Measurements from ENCODE around the gene JAGN1.
"Not testable (repeated sequence)": the region's sequence is repeated elsewhere in the genome, so short reads cannot be mapped to it uniquely, and the experiment has no call there.

Gene JAGN1

GRCh38 chr3:9890249-9891071, at the start of gene JAGN1:
TSS of gene JAGN1 (plus strand) at chr3:9890610. CDS start at chr3:9890723, 113 bp downstream.
- DNase-seq = peak; percentile 91

GRCh38 chr3:9841015-9841414, 49.4 kb upstream of the JAGN1 start:
- DNase-seq = no peak

GRCh38 chr3:9843715-9844438, 46.5 kb upstream of the JAGN1 start, which contains the start of gene RPUSD3:
TSS of gene RPUSD3 (minus strand) at chr3:9844008. CDS start at chr3:9843990, 18 bp downstream.
- peak; percentile 96 for DNase-seq

GRCh38 chr3:9846231-9846630, 44.2 kb upstream of the JAGN1 start:
- no peak for DNase-seq

GRCh38 chr3:9846931-9847488, 43.4 kb upstream of the JAGN1 start:
- DNase-seq = no peak

- not testable (repeated sequence) for DNase-seq
These were observed 42.5 kb upstream of the JAGN1 start for GRCh38 chr3:9847870-9848269.

- DNase-seq = not testable (repeated sequence)
These were observed 41.5 kb upstream of the JAGN1 start for GRCh38 chr3:9848860-9849259.

- not testable (repeated sequence) for DNase-seq
These were observed 39.0 kb upstream of the JAGN1 start for GRCh38 chr3:9851383-9851782.

GRCh38 chr3:9851926-9852325, 38.5 kb upstream of the JAGN1 start:
- DNase-seq = not testable (repeated sequence)

GRCh38 chr3:9852528-9852927, 37.9 kb upstream of the JAGN1 start:
- DNase-seq = no peak

- DNase-seq = not testable (repeated sequence)
These were observed 36.0 kb upstream of the JAGN1 start for GRCh38 chr3:9854291-9854940.

GRCh38 chr3:9855594-9855993, 34.8 kb upstream of the JAGN1 start:
- no peak for DNase-seq

- DNase-seq = no peak
These were observed 30.8 kb upstream of the JAGN1 start for GRCh38 chr3:9859530-9860025.

GRCh38 chr3:9861201-9861600, 29.2 kb upstream of the JAGN1 start:
- DNase-seq = no peak

GRCh38 chr3:9861626-9862130, 28.7 kb upstream of the JAGN1 start:
- DNase-seq = no peak

GRCh38 chr3:9862391-9863057, 27.9 kb upstream of the JAGN1 start:
- DNase-seq = peak; percentile 22

GRCh38 chr3:9863058-9863772, 27.2 kb upstream of the JAGN1 start:
- DNase-seq = no peak

GRCh38 chr3:9864200-9864927, 26.0 kb upstream of the JAGN1 start:
- no peak for DNase-seq

GRCh38 chr3:9865125-9865637, 25.2 kb upstream of the JAGN1 start:
- not testable (repeated sequence) for DNase-seq

- DNase-seq = no peak
These were observed 23.8 kb upstream of the JAGN1 start for GRCh38 chr3:9866639-9867038.

Measured in activated CD4-positive, alpha-beta T cell treated with anti-CD3 and anti-CD28 coated beads, Interleukin-2, amount 50 U/mL, for 1 hour (primary cell).